Measurements from ENCODE around the gene TMEM202.
"Not testable (repeated sequence)": the region's sequence is repeated elsewhere in the genome, so short reads cannot be mapped to it uniquely, and the experiment has no call there.

Gene TMEM202, protein sequence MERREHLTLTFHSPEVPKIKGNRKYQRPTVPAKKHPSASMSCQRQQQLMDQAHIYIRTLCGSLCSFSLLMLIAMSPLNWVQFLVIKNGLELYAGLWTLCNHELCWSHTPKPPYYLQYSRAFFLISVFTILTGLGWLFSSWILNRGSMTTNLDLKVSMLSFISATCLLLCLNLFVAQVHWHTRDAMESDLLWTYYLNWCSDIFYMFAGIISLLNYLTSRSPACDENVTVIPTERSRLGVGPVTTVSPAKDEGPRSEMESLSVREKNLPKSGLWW

GRCh38 chr15:72397796-72398588 is at the start of gene TMEM202:
Gene TMEM202 (plus strand): TSS chr15:72398305. CDS start chr15:72398327, 22 bp downstream.
- no peak for DNase-seq

GRCh38 chr15:72353266-72353665 is 44.8 kb upstream of the TMEM202 start:
- no peak for DNase-seq

DNA sequence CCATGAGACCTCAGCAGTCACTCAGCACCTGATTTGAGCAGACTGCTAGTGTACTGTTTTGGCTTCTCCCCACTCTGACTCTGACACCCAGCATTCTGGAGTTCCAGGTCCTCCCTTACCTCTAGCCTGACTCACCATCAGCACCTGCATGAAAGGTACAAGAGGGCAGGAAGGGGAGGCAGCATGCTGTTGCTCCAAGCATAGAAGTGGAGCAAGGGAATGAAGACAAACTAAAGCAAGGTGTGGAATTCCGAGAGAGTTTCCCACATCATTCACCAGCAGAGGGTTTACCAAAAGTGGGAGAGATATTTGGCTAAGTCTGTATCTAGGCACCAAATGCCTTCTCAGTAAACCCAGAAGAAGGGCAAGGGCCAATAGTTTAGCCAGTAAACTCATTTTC is 43.6 kb upstream of the TMEM202 start:
- DNase-seq = no peak

DNA sequence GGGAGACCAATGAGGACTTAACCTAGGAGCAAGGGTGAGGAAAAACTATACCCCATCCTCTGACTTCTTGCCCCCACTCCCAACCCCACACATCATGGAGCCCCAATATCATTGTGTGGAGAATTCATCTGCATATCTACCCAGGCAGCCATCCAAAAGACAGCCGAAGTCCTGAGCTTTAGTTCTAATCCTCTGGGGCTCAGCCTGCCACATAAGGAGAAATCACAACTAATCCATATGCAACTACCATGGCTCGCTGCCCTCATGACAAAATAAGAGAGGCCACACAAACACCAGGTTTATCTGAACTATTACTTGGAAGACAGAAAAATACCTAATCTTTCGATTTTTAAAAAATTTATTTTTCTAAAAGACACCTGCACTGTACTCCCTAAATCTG is 40.0 kb upstream of the TMEM202 start:
- DNase-seq = no peak

- DNase-seq = peak; percentile 83
Measured at GRCh38 chr15:72358650-72359171, 39.4 kb upstream of the TMEM202 start.

DNA sequence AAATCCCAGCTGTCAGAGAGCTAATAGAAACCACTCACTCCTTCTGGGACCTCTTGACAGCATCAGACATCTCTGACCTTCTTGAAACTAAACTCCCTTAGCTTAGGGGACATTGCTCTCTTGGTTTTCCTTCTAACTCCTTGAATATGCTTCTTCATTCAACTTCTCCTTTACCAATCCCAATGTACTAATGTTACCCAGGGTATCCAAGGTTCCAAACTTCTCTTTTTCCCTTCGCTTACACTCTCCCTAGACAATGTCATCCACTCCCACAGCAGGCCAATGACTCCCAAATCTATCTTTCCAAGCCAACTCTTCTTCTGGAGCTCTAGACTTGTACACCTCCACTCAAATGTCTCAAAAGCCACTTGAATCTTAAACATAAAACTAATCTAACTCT is 36.9 kb upstream of the TMEM202 start:
- DNase-seq = peak; percentile 28

GRCh38 chr15:72365844-72366243 is 32.3 kb upstream of the TMEM202 start:
- DNase-seq = peak; percentile 72

DNA sequence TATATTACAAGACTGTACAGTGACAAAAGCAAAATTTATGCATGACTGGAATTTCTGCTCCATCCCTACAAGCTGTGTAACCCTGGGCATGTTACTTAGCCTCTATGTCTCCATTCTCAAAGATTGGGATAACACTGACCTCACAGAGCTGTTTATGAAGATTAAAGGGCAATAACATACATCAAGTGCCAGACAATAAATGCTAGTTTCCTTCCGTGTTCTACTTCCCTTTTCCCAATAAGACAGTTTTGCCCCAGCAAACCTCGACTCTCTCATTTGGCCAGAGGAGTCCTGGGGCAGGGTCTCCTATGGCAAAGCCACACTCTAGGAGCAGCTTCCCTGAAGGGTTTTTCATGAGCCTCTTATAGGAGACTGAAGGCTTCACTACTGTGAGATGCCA is 29.8 kb upstream of the TMEM202 start:
- DNase-seq = peak; percentile 46

DNA sequence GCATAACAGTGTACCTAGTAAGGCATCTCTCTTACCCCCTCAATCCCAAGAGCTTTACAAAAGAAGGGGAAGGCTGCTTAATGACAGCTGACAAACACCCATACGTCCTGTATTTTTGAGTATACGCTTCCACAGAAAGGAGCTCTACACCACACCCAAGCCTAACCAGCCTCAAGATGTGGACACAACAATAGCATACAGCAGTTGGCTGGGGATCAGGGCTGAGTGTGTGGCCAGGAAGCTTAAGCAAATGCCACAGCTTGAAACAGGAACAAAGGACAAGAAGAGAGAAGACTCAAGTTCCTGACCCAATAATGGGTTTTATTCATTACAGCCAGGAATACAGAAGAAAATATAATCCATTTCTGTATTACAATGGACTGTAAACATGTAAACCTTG is 29.2 kb upstream of the TMEM202 start:
- DNase-seq = peak; percentile 78

DNA sequence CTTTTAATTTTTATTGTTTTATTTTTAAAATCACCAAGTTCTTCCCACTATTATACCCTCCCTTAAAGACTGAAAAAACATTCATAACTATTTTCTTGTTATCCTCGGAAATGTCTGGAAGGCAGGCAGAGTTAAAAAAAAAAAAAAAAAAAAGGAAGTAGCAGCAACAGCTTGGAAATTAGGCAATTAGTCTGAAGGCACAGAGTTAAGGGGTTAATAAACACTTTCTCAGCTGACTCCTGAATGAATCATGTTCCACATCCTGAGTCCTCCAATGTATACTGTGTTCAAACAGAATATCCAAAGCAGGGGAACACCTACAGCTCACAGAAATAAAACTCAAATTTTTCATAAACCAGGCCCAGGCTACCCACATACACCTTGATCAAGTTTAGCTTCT is 28.1 kb upstream of the TMEM202 start:
- peak; percentile 86 for DNase-seq

GRCh38 chr15:72372361-72372760 is 25.7 kb upstream of the TMEM202 start:
- DNase-seq = peak; percentile 24

- peak; percentile 56 for DNase-seq
Measured at GRCh38 chr15:72375501-72375845, 22.6 kb upstream of the TMEM202 start.

GRCh38 chr15:72375846-72376581 is 22.1 kb upstream of the TMEM202 start, which contains the start of gene HEXA:
Gene HEXA (minus strand): TSS chr15:72376014. CDS start chr15:72375972, 42 bp downstream.
- DNase-seq = peak; percentile 81

DNA sequence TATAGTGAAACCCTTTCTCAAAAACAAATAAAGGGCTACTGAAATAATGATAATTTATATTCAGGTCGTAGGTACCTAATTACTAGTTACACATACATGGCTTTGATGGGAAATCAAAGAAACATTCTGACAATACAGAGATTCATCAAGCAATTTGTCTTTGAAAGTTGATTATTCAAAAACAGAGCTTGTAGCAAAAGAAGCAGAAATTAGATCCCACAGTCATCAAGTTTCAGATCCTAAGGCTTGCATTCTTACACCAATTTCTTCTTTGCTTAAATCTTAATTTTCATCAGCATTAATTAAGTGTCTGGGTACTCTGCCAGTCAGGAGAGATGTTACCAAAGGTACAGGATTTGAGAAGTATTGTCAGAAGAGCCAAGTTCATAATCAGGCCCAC is 20.8 kb upstream of the TMEM202 start:
- DNase-seq = no peak

DNA sequence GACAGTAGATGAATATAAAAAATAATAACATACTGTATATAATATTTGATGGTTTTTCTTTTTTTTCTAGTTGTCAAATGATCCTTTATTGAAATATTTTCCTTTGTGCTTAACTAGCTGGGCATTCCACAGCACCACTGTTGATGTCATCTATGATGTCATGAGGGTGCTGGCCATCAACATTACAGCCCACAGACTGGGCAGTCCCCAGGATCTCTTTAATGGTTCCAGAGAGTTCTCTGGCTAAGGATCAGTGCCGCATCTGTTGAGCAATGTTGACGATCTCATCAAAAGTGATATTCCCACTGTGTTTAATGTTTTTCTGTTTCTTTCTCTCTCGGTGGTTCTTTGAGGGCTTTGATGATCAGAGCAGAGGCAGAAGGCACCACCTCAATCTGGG is 19.0 kb upstream of the TMEM202 start:
- peak; percentile 55 for DNase-seq

DNA sequence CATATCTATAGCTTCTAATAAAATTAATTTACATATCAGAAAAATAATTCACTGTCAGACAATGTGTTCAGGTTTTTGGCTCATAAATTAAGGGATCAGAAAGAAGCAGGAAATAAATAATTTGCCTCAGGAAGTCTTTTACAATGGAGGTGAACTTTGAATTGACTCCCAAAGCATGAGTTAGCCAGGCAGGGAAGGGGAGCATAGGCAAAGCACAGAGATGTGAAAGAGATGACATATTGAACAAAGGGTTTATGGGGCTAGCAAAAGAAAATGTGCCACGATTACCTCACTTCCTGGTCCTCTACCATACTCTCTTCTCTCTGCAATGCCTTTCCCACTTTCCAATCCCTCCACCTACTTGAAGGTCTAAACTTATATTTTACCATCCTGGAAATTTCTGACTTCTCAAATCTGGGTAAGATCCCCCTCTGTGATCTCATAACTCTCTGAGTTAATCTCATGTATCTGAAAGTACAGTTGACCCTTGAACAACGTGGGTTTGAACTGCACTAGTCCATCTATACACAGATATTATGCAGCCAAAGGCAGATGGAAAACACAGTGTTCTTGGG is 18.2 kb upstream of the TMEM202 start:
- DNase-seq = no peak

GRCh38 chr15:72380743-72381142 is 17.4 kb upstream of the TMEM202 start:
- DNase-seq = no peak

DNA sequence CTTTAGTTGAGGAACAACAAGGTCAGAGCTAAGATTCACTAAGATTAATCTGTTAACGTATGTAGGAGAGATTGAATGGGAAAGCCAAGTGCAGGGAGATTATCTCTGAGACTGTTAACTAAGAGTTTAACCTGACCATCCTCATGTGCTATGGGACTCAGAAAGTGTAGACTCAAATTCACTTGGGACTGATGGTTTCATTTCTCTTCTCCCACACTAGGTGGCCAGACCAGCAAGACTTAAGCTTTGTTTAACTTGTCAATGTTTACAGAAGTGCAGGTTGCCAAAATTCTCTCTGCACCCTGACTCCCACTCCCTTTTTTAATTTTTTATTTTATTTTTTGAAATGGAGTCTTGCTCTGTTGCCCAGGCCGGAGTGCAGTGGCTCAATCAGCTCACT is 16.0 kb upstream of the TMEM202 start:
- DNase-seq = no peak

- DNase-seq = no peak
Measured at GRCh38 chr15:72387741-72388140, 10.4 kb upstream of the TMEM202 start.

- no peak for DNase-seq
Measured at GRCh38 chr15:72389231-72389630, 8.9 kb upstream of the TMEM202 start.

DNA sequence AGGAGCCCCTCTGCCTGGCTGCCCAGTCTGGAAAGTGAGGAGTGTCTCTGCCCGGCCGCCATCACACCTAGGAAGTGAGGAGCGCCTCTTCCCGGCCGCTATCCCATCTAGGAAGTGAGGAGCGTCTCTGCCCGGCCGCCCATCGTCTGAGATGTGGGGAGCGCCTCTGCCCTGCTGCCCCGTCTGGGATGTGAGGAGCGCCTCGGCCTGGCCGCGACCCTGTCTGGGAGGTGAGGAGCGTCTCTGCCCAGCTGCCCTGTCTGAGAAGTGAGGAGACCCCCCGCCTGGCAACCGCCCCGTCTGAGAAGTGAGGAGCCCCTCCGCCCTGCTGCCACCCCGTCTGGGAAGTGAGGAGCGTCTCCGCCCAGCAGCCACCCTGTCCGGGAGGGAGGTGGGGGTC is 1.8 kb upstream of the TMEM202 start:
- not testable (repeated sequence) for DNase-seq

- no peak for DNase-seq
Measured at GRCh38 chr15:72398648-72399047, 543 bp downstream of the TMEM202 start.

GRCh38 chr15:72402726-72403125 is 4.6 kb downstream of the TMEM202 start:
- DNase-seq = no peak
